Neural cell (in vitro differentiated cells): ENCODE results near the gene APLF. TPM values are rescaled to one million over a fixed set of nuclear protein-coding genes. Genes with fewer than 3 reads are reported as not detected.

ENCODE experiments used
- H2AFZ ChIP-seq: fragments of 200-600, 300-800 bp; sonication (generic), shearing (Covaris generic); 2 replicates; pipeline ENCODE4 v1.6.0; 2014; ENCODE audit warnings: low read depth, mild to moderate bottlenecking, antibody characterized with exemption, low read length, moderate library complexity
- H3F3A ChIP-seq: fragments of 200-600 bp; shearing (Covaris generic); 2 replicates; pipeline ENCODE4 v1.6.1; 2016; ENCODE audit warnings: mild to moderate bottlenecking, moderate library complexity, mixed read lengths, antibody characterized with exemption, low read length; ENCODE audit not compliant: insufficient read depth, poor library complexity, severe bottlenecking
- H3K27ac ChIP-seq: fragments of 200-600, 300-800 bp; sonication (generic), shearing (Covaris generic); 2 replicates; pipeline ENCODE4 v1.5.1; 2014; ENCODE audit warnings: mild to moderate bottlenecking, low read length, moderate library complexity
- H3K27me3 ChIP-seq: fragments of 300-800, 200-600 bp; sonication (generic), shearing (Covaris generic); 2 replicates; pipeline ENCODE4 v1.6.0; 2014; ENCODE audit warnings: mild to moderate bottlenecking, low read depth, low read length, moderate library complexity; ENCODE audit not compliant: insufficient read depth
- H3K36me3 ChIP-seq: fragments of 300-800, 200-600 bp; sonication (generic), shearing (Covaris generic); 2 replicates; pipeline ENCODE4 v1.5.1; 2014; ENCODE audit warnings: mild to moderate bottlenecking, antibody characterized with exemption, low read length, moderate library complexity; ENCODE audit not compliant: insufficient read depth
- H3K4me2 ChIP-seq: fragments of 300-800, 200-600 bp; sonication (generic), shearing (Covaris generic); 2 replicates; pipeline ENCODE4 v1.6.0; 2014; ENCODE audit warnings: mild to moderate bottlenecking, low read length
- H3K4me3 ChIP-seq: fragments of 300-800, 200-600 bp; sonication (generic), shearing (Covaris generic); 2 replicates; pipeline ENCODE4 v1.5.1; 2014; ENCODE audit warnings: mild to moderate bottlenecking, low read length, moderate library complexity
- H3K79me2 ChIP-seq: fragments of 200-600 bp; shearing (Covaris generic); replicated peaks from 2 replicates; pipeline ENCODE4 v1.6.0; 2014; ENCODE audit warnings: mild to moderate bottlenecking, low read length, moderate library complexity; ENCODE audit not compliant: insufficient read depth
- H3K9ac ChIP-seq: fragments of 300-800, 200-600 bp; sonication (generic), shearing (Covaris generic); 2 replicates; pipeline ENCODE4 v1.6.1; 2016; ENCODE audit warnings: mild to moderate bottlenecking, low read length, mixed read lengths
- H3K9me2 ChIP-seq: fragments of 200-600 bp; shearing (Covaris generic); 2 replicates; pipeline ENCODE4 v1.6.1; 2016; ENCODE audit warnings: mild to moderate bottlenecking, low read length, mixed read lengths; ENCODE audit not compliant: insufficient read depth
- H3K9me3 ChIP-seq: fragments of 200-600, 300-800 bp; sonication (generic), shearing (Covaris generic); 2 replicates; pipeline ENCODE4 v1.6.1; 2016; ENCODE audit warnings: mild to moderate bottlenecking, mixed run types, low read length, moderate library complexity, mixed read lengths
- H4K20me1 ChIP-seq: fragments of 200-600 bp; shearing (Covaris generic); 2 replicates; pipeline ENCODE4 v1.6.1; 2016; ENCODE audit warnings: mild to moderate bottlenecking, mixed run types; ENCODE audit not compliant: insufficient read depth
- CTCF ChIP-seq: fragments of 450-650 bp; IDR thresholded peaks from 2 replicates; pipeline ENCODE4 v1.5.1; 2014; ENCODE audit warnings: antibody characterized with exemption, mild to moderate bottlenecking, moderate library complexity; ENCODE audit not compliant: poor library complexity, severe bottlenecking
- EP300 ChIP-seq: fragments of 450-650 bp; conservative IDR thresholded peaks from 2 replicates; pipeline ENCODE4 v1.6.1; 2014; ENCODE audit warnings: antibody characterized with exemption, mild to moderate bottlenecking, moderate library complexity; ENCODE audit not compliant: poor library complexity, severe bottlenecking
- EZH2 ChIP-seq: fragments of 200-600, 300-800 bp; shearing (Covaris generic), sonication (generic); IDR thresholded peaks from 2 replicates; pipeline ENCODE4 v1.6.1; 2014; ENCODE audit warnings: antibody characterized with exemption, low read length, borderline replicate concordance, mild to moderate bottlenecking; ENCODE audit not compliant: insufficient read depth, poor library complexity, severe bottlenecking
- MXI1 ChIP-seq: fragments of 450-650 bp; conservative IDR thresholded peaks from 2 replicates; pipeline ENCODE4 v1.6.1; 2014; ENCODE audit warnings: antibody characterized with exemption, mild to moderate bottlenecking; ENCODE audit not compliant: poor library complexity, severe bottlenecking
- POLR2AphosphoS5 ChIP-seq: IDR thresholded peaks from 2 replicates; pipeline ENCODE4 v1.6.1; 2012
- RAD21 ChIP-seq: fragments of 450-650 bp; conservative IDR thresholded peaks from 2 replicates; pipeline ENCODE4 v1.6.1; 2014; ENCODE audit warnings: antibody characterized with exemption, mild to moderate bottlenecking, moderate library complexity
- SMC3 ChIP-seq: fragments of 450-650 bp; conservative IDR thresholded peaks from 2 replicates; pipeline ENCODE4 v1.6.1; 2014; ENCODE audit warnings: antibody characterized with exemption, mild to moderate bottlenecking, moderate library complexity; ENCODE audit not compliant: poor library complexity
- TAF1 ChIP-seq: IDR thresholded peaks from 2 replicates; pipeline ENCODE4 v1.6.1; 2012; ENCODE audit warnings: low read depth
- polyA plus RNA-seq: library from polyadenylated mRNA; depleted of rRNA; stranded (reverse); fragments of >200 nt; gene quantifications from 2 replicates; pipeline ENCODE4 v1.2.3, GENCODE V29; 2014
- TF ChIP-seq, protein P1 (sequence below): IDR thresholded peaks from 2 replicates; pipeline ENCODE4 v1.6.1; 2012; ENCODE audit warnings: borderline replicate concordance

APLF gene
- polyA plus RNA-seq, 1 donor from 2014 or later: 0.45 TPM

DNA sequence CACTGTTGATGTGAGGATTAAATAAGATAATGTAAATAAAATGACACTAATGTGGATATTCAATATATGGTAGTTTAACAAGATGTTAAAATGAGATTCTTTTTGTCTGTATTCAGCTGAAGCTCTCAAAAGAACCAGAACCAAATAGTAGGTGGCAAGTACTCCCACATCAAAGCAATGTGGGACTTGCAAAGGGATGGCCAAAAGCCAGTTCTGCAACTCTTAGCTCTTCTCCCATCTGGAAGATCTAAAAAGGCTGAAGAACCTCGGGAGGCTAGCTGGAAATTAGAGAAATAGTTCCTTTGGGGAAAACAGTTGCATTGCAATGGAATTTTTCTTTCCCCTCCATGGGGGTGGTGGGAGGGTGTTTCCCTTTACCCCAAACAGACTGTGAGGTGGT, 49.0 kb upstream of the APLF start:
- H3K4me2 ChIP-seq: no peak overlapping the region
- no peak overlapping the region for H3K4me3 ChIP-seq
- H3F3A ChIP-seq: no peaks in the 10 kb centered on the region
- H2AFZ ChIP-seq: no peak overlapping the region
- H3K79me2 ChIP-seq: no peaks in the 10 kb centered on the region
- H3K9me2 ChIP-seq: no peaks in the 10 kb centered on the region
- H3K27ac ChIP-seq: no peak overlapping the region
- TF ChIP-seq TAF1 (no peak), RAD21 (no peak), CTCF (no peak), POLR2AphosphoS5 (no peak), SMC3 (no peak), MXI1 (no peak), EZH2 (no peak), EP300 (no peak)
- TF ChIP-seq, protein P1, sequence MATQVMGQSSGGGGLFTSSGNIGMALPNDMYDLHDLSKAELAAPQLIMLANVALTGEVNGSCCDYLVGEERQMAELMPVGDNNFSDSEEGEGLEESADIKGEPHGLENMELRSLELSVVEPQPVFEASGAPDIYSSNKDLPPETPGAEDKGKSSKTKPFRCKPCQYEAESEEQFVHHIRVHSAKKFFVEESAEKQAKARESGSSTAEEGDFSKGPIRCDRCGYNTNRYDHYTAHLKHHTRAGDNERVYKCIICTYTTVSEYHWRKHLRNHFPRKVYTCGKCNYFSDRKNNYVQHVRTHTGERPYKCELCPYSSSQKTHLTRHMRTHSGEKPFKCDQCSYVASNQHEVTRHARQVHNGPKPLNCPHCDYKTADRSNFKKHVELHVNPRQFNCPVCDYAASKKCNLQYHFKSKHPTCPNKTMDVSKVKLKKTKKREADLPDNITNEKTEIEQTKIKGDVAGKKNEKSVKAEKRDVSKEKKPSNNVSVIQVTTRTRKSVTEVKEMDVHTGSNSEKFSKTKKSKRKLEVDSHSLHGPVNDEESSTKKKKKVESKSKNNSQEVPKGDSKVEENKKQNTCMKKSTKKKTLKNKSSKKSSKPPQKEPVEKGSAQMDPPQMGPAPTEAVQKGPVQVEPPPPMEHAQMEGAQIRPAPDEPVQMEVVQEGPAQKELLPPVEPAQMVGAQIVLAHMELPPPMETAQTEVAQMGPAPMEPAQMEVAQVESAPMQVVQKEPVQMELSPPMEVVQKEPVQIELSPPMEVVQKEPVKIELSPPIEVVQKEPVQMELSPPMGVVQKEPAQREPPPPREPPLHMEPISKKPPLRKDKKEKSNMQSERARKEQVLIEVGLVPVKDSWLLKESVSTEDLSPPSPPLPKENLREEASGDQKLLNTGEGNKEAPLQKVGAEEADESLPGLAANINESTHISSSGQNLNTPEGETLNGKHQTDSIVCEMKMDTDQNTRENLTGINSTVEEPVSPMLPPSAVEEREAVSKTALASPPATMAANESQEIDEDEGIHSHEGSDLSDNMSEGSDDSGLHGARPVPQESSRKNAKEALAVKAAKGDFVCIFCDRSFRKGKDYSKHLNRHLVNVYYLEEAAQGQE: no peak
- H4K20me1 ChIP-seq: no peaks in the 10 kb centered on the region
- no peak overlapping the region for H3K9ac ChIP-seq
- no peaks in the 10 kb centered on the region for H3K27me3 ChIP-seq
- H3K9me3 ChIP-seq: no peaks in the 10 kb centered on the region
- H3K36me3 ChIP-seq: no peaks in the 10 kb centered on the region

DNA sequence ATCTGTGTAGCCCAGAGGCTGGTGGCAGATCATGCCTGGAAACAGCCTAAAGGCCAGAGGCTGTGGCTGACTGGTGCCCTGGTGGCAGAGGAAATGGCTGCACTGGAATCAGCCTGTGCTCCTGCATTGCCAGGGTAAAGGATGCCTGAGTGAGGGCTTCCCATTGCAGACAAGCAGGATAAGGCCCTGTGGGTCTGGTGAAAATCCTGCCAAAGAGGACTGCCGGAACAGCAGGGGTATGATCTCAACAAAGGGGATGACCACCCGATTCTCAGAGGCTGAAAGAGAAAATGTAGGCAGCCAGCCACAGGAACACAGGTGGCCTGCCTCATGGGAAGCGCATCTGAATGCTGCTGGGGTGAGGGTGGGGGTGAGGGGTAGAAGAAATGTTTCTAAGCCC, 48.5 kb upstream of the APLF start:
- Histone ChIP-seq H4K20me1 (no peaks in the 10 kb centered on the region), H3K4me2 (no peak overlapping the region), H3K4me3 (no peak overlapping the region), H3F3A (no peaks in the 10 kb centered on the region), H3K9me2 (no peaks in the 10 kb centered on the region), H3K36me3 (no peaks in the 10 kb centered on the region), H3K9me3 (no peaks in the 10 kb centered on the region), H2AFZ (no peak overlapping the region), H3K9ac (no peak overlapping the region), H3K27ac (no peak overlapping the region), H3K79me2 (no peaks in the 10 kb centered on the region), H3K27me3 (no peaks in the 10 kb centered on the region)
- TF ChIP-seq EZH2: no peak
- no peak for TF ChIP-seq CTCF
- TF ChIP-seq, protein P1: no peak
- TF ChIP-seq TAF1: no peak
- TF ChIP-seq MXI1: no peak
- TF ChIP-seq POLR2AphosphoS5: no peak
- no peak for TF ChIP-seq EP300
- TF ChIP-seq RAD21: no peak
- TF ChIP-seq SMC3: no peak
